ENCODE measurements around the gene ABCA7. TPM values are rescaled to one million over a fixed set of nuclear protein-coding genes. Genes with fewer than 3 reads are reported as not detected.
A peak's percentile ranks its signal among the peaks of the same experiment; 100 is the strongest.

Gene ABCA7
- total and polyA plus RNA-seq, 2 of the 8 experiments (the other 6 are each of a cell fraction or from before 2014, with no cell fraction given), result 10.4 to 25.6 TPM

DNA sequence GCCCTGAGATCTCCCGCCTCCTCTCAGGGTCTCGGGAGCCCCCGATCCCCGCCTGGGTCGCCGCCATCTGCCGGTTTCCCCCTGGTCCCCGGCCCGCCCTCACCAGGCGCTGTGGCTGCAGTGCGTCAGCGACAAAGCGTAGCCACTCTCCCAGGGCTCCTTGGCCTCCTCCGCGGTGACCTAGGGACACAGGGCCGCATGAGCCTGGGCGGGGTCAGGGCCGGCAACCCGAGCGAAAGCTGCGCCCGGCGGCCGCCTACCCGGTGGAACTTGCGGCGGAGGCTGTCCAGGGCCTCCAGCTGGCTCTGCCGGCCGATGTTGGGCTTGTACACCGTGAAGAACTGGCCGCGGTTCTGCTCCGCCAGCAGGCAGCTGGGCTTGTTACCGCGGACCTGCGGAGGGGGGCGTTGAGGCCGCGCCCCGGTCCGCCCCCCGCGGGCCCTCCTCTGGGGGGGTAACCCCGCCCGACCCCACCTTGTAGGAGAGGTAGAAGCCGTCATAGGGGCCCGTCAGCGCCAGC is 69.2 kb downstream of the ABCA7 start:
- peaks cover 2% of the 10 kb centered on the region for H3K79me1 ChIP-seq (ENCODE audit: low read depth, low read length)
- H3K56ac ChIP-seq (replicated peaks; ENCODE audit: insufficient read length, low read depth, low read length), result no peak overlapping the region
- H2BK120ac ChIP-seq (replicated peaks; ENCODE audit: low read depth, low read length), result no peak overlapping the region
- no peak overlapping the region for H3K27ac ChIP-seq (ENCODE audit: low read depth, low read length)
- H3K4me3 ChIP-seq (ENCODE audit: extremely low read depth in 1 of 4, insufficient read depth in 2 of 4, low read depth in 3 of 4, low read length in 4 of 4), result no peak overlapping the region
- H2BK5ac ChIP-seq (ENCODE audit: low read depth, low read length), result no peak overlapping the region
- H3K14ac ChIP-seq (ENCODE audit: insufficient read length), result no peak overlapping the region
- POLR2A ChIA-PET (ENCODE audit: partially characterized antibody), result interaction anchor here (1.0 to 9.8 kb wide), 4 partner anchors 11 to 121 kb away, joined by 3 to 116 read pairs (median 4); no protein-coding TSS in a partner anchor
- no peaks in the 10 kb centered on the region for H3K27me3 ChIP-seq (replicated peaks in 1 of 4; ENCODE audit: control insufficient read depth in 3 of 4, extremely low read depth in 1 of 4, insufficient read depth in 3 of 4, low read length in 3 of 4)
- H4K91ac ChIP-seq (replicated peaks; ENCODE audit: insufficient read length, low read length), result no peak overlapping the region
- no peaks in the 10 kb centered on the region; a peak in 1 of 4 replicates for H3K79me2 ChIP-seq (ENCODE audit: control insufficient read depth in 1 of 2, insufficient read depth in 2 of 2, low read length in 2 of 2)
- no peak overlapping the region for H3K4me2 ChIP-seq (ENCODE audit: insufficient read depth in 1 of 2, low read depth in 2 of 2, low read length in 2 of 2)
- FAIRE-seq, result no peak
- peaks cover 0 to 12% (median 6%) of the 10 kb centered on the region in 4 experiments; a peak in 5 of 7 replicates for H3K4me1 ChIP-seq (replicated peaks in 1 of 4; ENCODE audit: control insufficient read depth in 3 of 4, insufficient read depth in 4 of 4, low read length in 3 of 4)
- H3K23ac ChIP-seq (ENCODE audit: insufficient read length), result no peak overlapping the region
- H2AFZ ChIP-seq (ENCODE audit: low read length), result no peak overlapping the region
- peaks cover 7% of the 10 kb centered on the region; the same call in 1 of the 2 replicates for H3K23me2 ChIP-seq (ENCODE audit: low read depth, low read length)
- H3K9ac ChIP-seq (replicated peaks in 1 of 4; ENCODE audit: extremely low read depth in 1 of 4, low read depth in 3 of 4, low read length in 3 of 4), result no peak overlapping the region
- H2BK15ac ChIP-seq (ENCODE audit: low read length), result no peak overlapping the region
- H2BK20ac ChIP-seq (ENCODE audit: low read length), result no peak overlapping the region
- no peaks in the 10 kb centered on the region for H3K9me3 ChIP-seq (ENCODE audit: insufficient read depth in 2 of 2, low read depth in 1 of 2, low read length in 1 of 2)
- CTCF ChIA-PET (ENCODE audit: partially characterized antibody), result interaction anchor here (1.1 kb wide), 1 partner anchor 11 kb away, joined by 5 read pairs; no protein-coding TSS in a partner anchor
- H4K5ac ChIP-seq (ENCODE audit: insufficient read length, low read depth, low read length), result no peak overlapping the region
- H3K4ac ChIP-seq (replicated peaks; ENCODE audit: insufficient read length, low read depth, low read length), result no peak overlapping the region
- no peak overlapping the region for H3K18ac ChIP-seq (ENCODE audit: extremely low read depth, low read length)
- 92% methylated on average over 22 of the region's 48 CpGs; no CpG with 5 or more reads in 1 of the 2 experiments for WGBS, 2 experiments (ENCODE audit: extremely low coverage in 1 of 2, insufficient coverage in 1 of 2, insufficient read length in 1 of 2, insufficient replicate concordance in 2 of 2, low coverage in 1 of 2, low lambda C conversion rate in 2 of 2, missing lambda C conversion rate in 1 of 2)
- no peak for DNase-seq (ENCODE audit: low read depth in 1 of 2, low spot score in 2 of 2)
- H2AK5ac ChIP-seq (ENCODE audit: low read depth, low read length), result no peak overlapping the region
- H4K20me1 ChIP-seq (replicated peaks in 1 of 2; ENCODE audit: control insufficient read depth in 1 of 2, insufficient read depth in 2 of 2, low read length in 2 of 2), result peaks cover 7 to 14% of the 10 kb centered on the region in 2 experiments
- H3K36me3 ChIP-seq (ENCODE audit: control insufficient read depth in 2 of 4, insufficient read depth in 4 of 4, low read length in 3 of 4), result peaks cover 8 to 39% (median 17%) of the 10 kb centered on the region in 4 experiments; a peak in 6 of 8 replicates
- no peak overlapping the region for H2BK12ac ChIP-seq (ENCODE audit: low read depth, low read length)
- peak overlapping the region; percentile 11; the same call in 1 of the 2 replicates for H4K8ac ChIP-seq (ENCODE audit: extremely low read depth, insufficient read depth, low read length)
- no peak for TF ChIP-seq SP2 (IDR thresholded peaks at IDR 0.05; ENCODE audit: low read length)
- TF ChIP-seq SAP30 (IDR thresholded peaks at IDR 0.05; ENCODE audit: insufficient read depth, insufficient replicate concordance, low read length), result no peak
- TF ChIP-seq PHF8 (conservative IDR thresholded peaks at IDR 0.05; ENCODE audit: low read depth, low read length), result no peak
- no peak for TF ChIP-seq EP300 (IDR thresholded peaks at IDR 0.05; ENCODE audit: borderline replicate concordance in 1 of 2, low read depth in 2 of 2, low read length in 2 of 2)
- TF ChIP-seq TAF7 (optimal IDR thresholded peaks at IDR 0.05; ENCODE audit: borderline replicate concordance, low read depth, low read length), result no peak
- TF ChIP-seq BRCA1 (IDR thresholded peaks at IDR 0.05; ENCODE audit: low read depth, low read length), result no peak
- no peak for TF ChIP-seq CEBPB (IDR thresholded peaks at IDR 0.05; ENCODE audit: low read depth, low read length)
- TF ChIP-seq GTF2F1 (IDR thresholded peaks at IDR 0.05; ENCODE audit: borderline replicate concordance, low read depth, low read length), result no peak
- no peak for TF ChIP-seq NANOG (IDR thresholded peaks at IDR 0.05; ENCODE audit: insufficient read depth, low read depth, low read length, poor library complexity, severe bottlenecking)
- no peak for TF ChIP-seq SIX5 (IDR thresholded peaks at IDR 0.05; ENCODE audit: low read depth, low read length)
- no peak for TF ChIP-seq JUND (IDR thresholded peaks at IDR 0.05; ENCODE audit: low read length)
- TF ChIP-seq, protein P1, sequence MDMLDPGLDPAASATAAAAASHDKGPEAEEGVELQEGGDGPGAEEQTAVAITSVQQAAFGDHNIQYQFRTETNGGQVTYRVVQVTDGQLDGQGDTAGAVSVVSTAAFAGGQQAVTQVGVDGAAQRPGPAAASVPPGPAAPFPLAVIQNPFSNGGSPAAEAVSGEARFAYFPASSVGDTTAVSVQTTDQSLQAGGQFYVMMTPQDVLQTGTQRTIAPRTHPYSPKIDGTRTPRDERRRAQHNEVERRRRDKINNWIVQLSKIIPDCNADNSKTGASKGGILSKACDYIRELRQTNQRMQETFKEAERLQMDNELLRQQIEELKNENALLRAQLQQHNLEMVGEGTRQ (IDR thresholded peaks at IDR 0.05; ENCODE audit: low read length), result no peak
